ENCODE measurements around the gene RNF144A.

Gene RNF144A

DNA sequence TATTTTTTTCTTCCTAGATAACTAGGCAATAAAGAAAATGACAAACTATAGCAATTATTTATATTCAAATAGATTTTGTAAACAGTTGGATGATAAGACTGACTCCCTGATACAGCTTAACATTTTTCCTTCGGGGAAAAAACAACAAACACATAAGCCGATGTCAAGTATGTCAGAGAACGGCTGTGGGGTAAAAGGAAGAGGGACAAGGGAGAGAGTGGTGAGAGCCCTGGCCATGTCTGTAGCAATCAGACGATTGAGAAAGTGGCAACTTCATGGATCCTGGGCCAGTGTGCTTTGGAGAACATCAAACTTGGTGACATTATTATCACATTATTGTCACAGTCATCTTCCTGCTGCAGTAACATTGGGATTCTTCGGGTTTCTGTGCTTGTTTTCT is 65.2 kb downstream of the RNF144A start:
- Histone ChIP-seq H3K4me3 (ENCODE audit: low read length) (no peak overlapping the region), H3K9ac (ENCODE audit: low read depth, low read length) (no peak overlapping the region), H3K4me1 (ENCODE audit: control insufficient read depth, insufficient read depth, low read length) (no peaks in the 10 kb centered on the region), H3K4me2 (ENCODE audit: low read length) (no peak overlapping the region), H3K9me3 (replicated peaks; ENCODE audit: low read length) (no peaks in the 10 kb centered on the region), H3K36me3 (ENCODE audit: insufficient read depth, low read length) (no peaks in the 10 kb centered on the region), H3K27me3 (ENCODE audit: control insufficient read depth, insufficient read depth, low read length) (no peaks in the 10 kb centered on the region)

DNA sequence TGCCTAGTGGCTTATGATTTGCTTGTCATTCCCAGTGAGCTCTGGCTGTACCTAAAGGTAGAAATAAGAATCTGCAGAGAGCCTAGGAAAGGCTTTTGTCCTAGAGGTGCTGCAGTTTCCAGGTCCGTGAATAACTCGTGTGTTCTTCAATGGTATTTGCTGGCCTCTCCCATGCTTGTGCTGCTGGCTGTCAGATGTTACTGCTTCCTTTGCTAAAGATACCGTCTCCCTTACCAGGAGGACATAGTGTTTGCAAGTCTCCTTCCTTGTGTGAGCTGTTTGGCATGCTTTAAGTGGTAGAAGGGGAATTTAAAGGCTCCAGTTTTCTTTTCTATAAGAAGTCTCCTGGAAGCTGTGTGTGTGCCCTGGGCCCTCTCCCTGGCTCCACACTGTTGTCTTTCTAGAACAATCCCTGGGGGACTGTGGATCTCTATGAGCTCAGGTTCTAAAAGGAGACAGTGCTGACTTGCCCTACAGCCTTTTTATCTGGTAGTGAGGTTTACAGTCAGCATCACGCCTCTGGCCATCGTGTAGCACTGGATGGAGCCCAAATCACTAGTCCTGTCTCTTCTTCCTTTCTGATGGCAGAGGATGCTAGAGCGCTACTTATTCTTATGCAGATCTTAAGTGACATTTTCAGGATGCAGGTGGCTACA is 65.8 kb downstream of the RNF144A start:
- Histone ChIP-seq H3K27me3 (ENCODE audit: control insufficient read depth, insufficient read depth, low read length) (no peaks in the 10 kb centered on the region), H3K4me3 (ENCODE audit: low read length) (no peak overlapping the region), H3K36me3 (ENCODE audit: insufficient read depth, low read length) (no peaks in the 10 kb centered on the region), H3K4me2 (ENCODE audit: low read length) (no peak overlapping the region), H3K9ac (ENCODE audit: low read depth, low read length) (no peak overlapping the region), H3K9me3 (replicated peaks; ENCODE audit: low read length) (no peaks in the 10 kb centered on the region), H3K4me1 (ENCODE audit: control insufficient read depth, insufficient read depth, low read length) (no peaks in the 10 kb centered on the region)

DNA sequence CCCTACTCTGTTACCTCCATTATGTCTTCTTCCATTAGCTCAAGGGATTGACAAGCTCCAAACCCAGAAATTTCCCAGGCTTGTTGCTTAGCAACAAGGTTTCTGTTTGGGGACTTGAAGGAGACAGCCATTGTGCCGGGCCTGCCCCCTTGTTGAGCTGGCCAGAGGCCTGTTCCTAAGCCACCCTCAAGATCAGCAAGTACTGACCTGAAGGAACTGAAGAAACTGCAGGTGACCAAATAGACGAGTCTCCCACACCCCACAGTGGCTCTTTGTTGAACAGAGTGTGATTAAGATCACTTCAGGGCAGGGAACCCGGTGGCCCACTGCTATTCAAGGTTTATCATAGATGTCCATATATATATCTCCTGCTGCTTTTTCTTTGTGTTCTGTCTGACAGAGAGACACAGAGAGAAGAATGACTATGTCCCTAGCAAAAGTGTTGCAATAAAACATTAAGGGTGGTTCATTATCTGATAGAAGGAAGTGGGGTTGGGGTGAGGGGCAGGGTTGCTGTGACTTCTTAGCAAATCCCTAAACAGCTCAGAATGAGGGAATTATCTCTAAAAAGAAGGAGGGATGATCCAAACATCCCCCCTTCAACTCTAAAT is 69.2 kb downstream of the RNF144A start:
- Histone ChIP-seq H3K9me3 (replicated peaks; ENCODE audit: low read length) (no peaks in the 10 kb centered on the region), H3K4me1 (ENCODE audit: control insufficient read depth, insufficient read depth, low read length) (no peaks in the 10 kb centered on the region), H3K4me3 (ENCODE audit: low read length) (no peak overlapping the region), H3K27me3 (ENCODE audit: control insufficient read depth, insufficient read depth, low read length) (no peaks in the 10 kb centered on the region), H3K4me2 (ENCODE audit: low read length) (no peak overlapping the region), H3K9ac (ENCODE audit: low read depth, low read length) (no peak overlapping the region), H3K36me3 (ENCODE audit: insufficient read depth, low read length) (no peaks in the 10 kb centered on the region)

- Histone ChIP-seq H3K9ac (ENCODE audit: low read depth, low read length) (no peak overlapping the region), H3K36me3 (ENCODE audit: insufficient read depth, low read length) (no peaks in the 10 kb centered on the region), H3K9me3 (replicated peaks; ENCODE audit: low read length) (no peaks in the 10 kb centered on the region)
Observed at GRCh38 chr2:6986912-6987361, 69.7 kb downstream of the RNF144A start.

DNA sequence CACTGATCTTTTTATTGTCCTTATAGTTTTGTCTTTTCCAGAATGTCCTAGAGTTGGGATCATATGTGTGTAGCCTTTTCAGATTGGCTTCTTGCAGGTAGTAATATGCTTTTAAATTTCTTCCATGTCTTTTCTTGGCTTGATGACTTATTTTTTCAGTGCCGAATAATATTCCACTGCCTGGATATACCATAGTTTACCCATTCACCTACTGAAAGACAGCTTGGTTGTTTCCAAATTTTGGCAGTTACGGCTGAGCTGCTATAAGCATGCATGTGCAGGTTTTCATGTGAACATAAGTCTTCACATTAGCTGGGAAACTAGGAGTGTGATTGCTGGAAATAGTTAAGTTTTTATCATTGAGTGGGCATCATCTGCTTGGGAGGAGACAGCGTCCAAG is 73.7 kb downstream of the RNF144A start:
- Histone ChIP-seq H3K4me2 (ENCODE audit: low read length) (no peak overlapping the region), H3K9me3 (replicated peaks; ENCODE audit: low read length) (no peaks in the 10 kb centered on the region), H3K9ac (ENCODE audit: low read depth, low read length) (no peak overlapping the region), H3K4me1 (ENCODE audit: control insufficient read depth, insufficient read depth, low read length) (no peaks in the 10 kb centered on the region), H3K4me3 (ENCODE audit: low read length) (no peak overlapping the region), H3K27me3 (ENCODE audit: control insufficient read depth, insufficient read depth, low read length) (no peaks in the 10 kb centered on the region), H3K36me3 (ENCODE audit: insufficient read depth, low read length) (no peaks in the 10 kb centered on the region)

More at GRCh38 chr2:6986912-6987361, 69.7 kb downstream of the RNF144A start:
- Histone ChIP-seq H3K4me1 (ENCODE audit: control insufficient read depth, insufficient read depth, low read length) (no peaks in the 10 kb centered on the region), H3K27me3 (ENCODE audit: control insufficient read depth, insufficient read depth, low read length) (no peaks in the 10 kb centered on the region), H3K4me3 (ENCODE audit: low read length) (no peak overlapping the region), H3K4me2 (ENCODE audit: low read length) (no peak overlapping the region)

- Histone ChIP-seq H3K4me2 (ENCODE audit: low read length) (no peak overlapping the region), H3K27me3 (ENCODE audit: control insufficient read depth, insufficient read depth, low read length) (no peaks in the 10 kb centered on the region), H3K4me1 (ENCODE audit: control insufficient read depth, insufficient read depth, low read length) (no peaks in the 10 kb centered on the region), H3K4me3 (ENCODE audit: low read length) (no peak overlapping the region), H3K36me3 (ENCODE audit: insufficient read depth, low read length) (no peaks in the 10 kb centered on the region), H3K9ac (ENCODE audit: low read depth, low read length) (no peak overlapping the region), H3K9me3 (replicated peaks; ENCODE audit: low read length) (no peaks in the 10 kb centered on the region)
Observed at GRCh38 chr2:6992794-6993228, 75.6 kb downstream of the RNF144A start.

- no peak overlapping the region for H3K9ac ChIP-seq (ENCODE audit: low read depth, low read length)
- no peak overlapping the region for H3K4me2 ChIP-seq (ENCODE audit: low read length)
Observed at GRCh38 chr2:6993229-6993640, 76.0 kb downstream of the RNF144A start.

DNA sequence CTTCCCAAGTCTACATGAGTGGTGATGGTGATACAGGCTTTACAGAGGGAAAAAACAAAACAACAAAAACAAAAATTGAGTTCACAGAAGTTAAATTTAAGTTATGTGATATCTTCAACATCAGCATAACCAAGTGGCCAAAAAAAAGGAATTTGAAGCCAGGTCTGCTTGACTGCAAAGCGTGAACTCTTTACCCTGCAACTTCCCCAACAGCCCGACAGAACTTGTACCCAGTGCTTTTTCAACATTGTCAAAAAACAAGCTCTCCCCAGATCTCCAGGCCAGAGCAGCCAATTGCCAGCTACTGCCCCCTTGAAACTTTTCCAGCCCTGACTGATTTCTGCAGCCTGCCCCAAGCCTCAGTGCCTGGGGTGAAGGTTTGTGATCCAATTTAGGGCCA is 76.7 kb downstream of the RNF144A start:
- Histone ChIP-seq H3K9me3 (replicated peaks; ENCODE audit: low read length) (no peaks in the 10 kb centered on the region), H3K36me3 (ENCODE audit: insufficient read depth, low read length) (no peaks in the 10 kb centered on the region), H3K4me2 (ENCODE audit: low read length) (no peak overlapping the region), H3K9ac (ENCODE audit: low read depth, low read length) (no peak overlapping the region), H3K4me1 (ENCODE audit: control insufficient read depth, insufficient read depth, low read length) (no peaks in the 10 kb centered on the region), H3K4me3 (ENCODE audit: low read length) (no peak overlapping the region), H3K27me3 (ENCODE audit: control insufficient read depth, insufficient read depth, low read length) (no peaks in the 10 kb centered on the region)

More at GRCh38 chr2:6993229-6993640, 76.0 kb downstream of the RNF144A start:
- Histone ChIP-seq H3K4me1 (ENCODE audit: control insufficient read depth, insufficient read depth, low read length) (no peaks in the 10 kb centered on the region), H3K27me3 (ENCODE audit: control insufficient read depth, insufficient read depth, low read length) (no peaks in the 10 kb centered on the region), H3K4me3 (ENCODE audit: low read length) (no peak overlapping the region), H3K9me3 (replicated peaks; ENCODE audit: low read length) (no peaks in the 10 kb centered on the region), H3K36me3 (ENCODE audit: insufficient read depth, low read length) (no peaks in the 10 kb centered on the region)

- no peaks in the 10 kb centered on the region for H3K27me3 ChIP-seq (ENCODE audit: control insufficient read depth, insufficient read depth, low read length)
- no peak overlapping the region for H3K4me2 ChIP-seq (ENCODE audit: low read length)
- H3K36me3 ChIP-seq (ENCODE audit: insufficient read depth, low read length) = no peaks in the 10 kb centered on the region
- H3K9me3 ChIP-seq (replicated peaks; ENCODE audit: low read length) = no peaks in the 10 kb centered on the region
- H3K4me1 ChIP-seq (ENCODE audit: control insufficient read depth, insufficient read depth, low read length) = no peaks in the 10 kb centered on the region
- H3K4me3 ChIP-seq (ENCODE audit: low read length) = no peak overlapping the region
- no peak overlapping the region for H3K9ac ChIP-seq (ENCODE audit: low read depth, low read length)
Observed at GRCh38 chr2:6994536-6995128, 77.4 kb downstream of the RNF144A start.

GRCh38 chr2:6995391-6996097 is 78.3 kb downstream of the RNF144A start:
- H3K36me3 ChIP-seq (ENCODE audit: insufficient read depth, low read length) = no peaks in the 10 kb centered on the region
- no peak overlapping the region for H3K9ac ChIP-seq (ENCODE audit: low read depth, low read length)
- H3K9me3 ChIP-seq (replicated peaks; ENCODE audit: low read length) = no peaks in the 10 kb centered on the region
- no peaks in the 10 kb centered on the region for H3K4me1 ChIP-seq (ENCODE audit: control insufficient read depth, insufficient read depth, low read length)
- H3K4me3 ChIP-seq (ENCODE audit: low read length) = no peak overlapping the region
- no peaks in the 10 kb centered on the region for H3K27me3 ChIP-seq (ENCODE audit: control insufficient read depth, insufficient read depth, low read length)
- H3K4me2 ChIP-seq (ENCODE audit: low read length) = no peak overlapping the region

GRCh38 chr2:6999211-6999877 is 82.1 kb downstream of the RNF144A start:
- no peak overlapping the region for H3K4me3 ChIP-seq (ENCODE audit: low read length)
- H3K4me2 ChIP-seq (ENCODE audit: low read length) = no peak overlapping the region
- H3K9ac ChIP-seq (ENCODE audit: low read depth, low read length) = no peak overlapping the region
- no peaks in the 10 kb centered on the region for H3K36me3 ChIP-seq (ENCODE audit: insufficient read depth, low read length)
- H3K9me3 ChIP-seq (replicated peaks; ENCODE audit: low read length) = no peaks in the 10 kb centered on the region
- H3K4me1 ChIP-seq (ENCODE audit: control insufficient read depth, insufficient read depth, low read length) = no peaks in the 10 kb centered on the region
- H3K27me3 ChIP-seq (ENCODE audit: control insufficient read depth, insufficient read depth, low read length) = no peaks in the 10 kb centered on the region
